ENCODE measurements around the gene NXT2. TPM values are rescaled to one million over a fixed set of nuclear protein-coding genes. Genes with fewer than 3 reads are reported as not detected.

NXT2 gene
- total and polyA plus RNA-seq, 9 donors = 6.1 to 10.4 (median 7.4) TPM

Other genes with a start within 250 kb of the NXT2 start
- gene GUCY2F, start 54.8 kb upstream of the NXT2 start, total RNA-seq = not detected
- not detected for gene GUCY2F, start 54.8 kb upstream of the NXT2 start, polyA plus RNA-seq (ENCODE audit: insufficient read depth in 1 of 8, insufficient read length in 8 of 8, low replicate concordance in 1 of 8)
- gene KCNE5, start 88.3 kb downstream of the NXT2 start, total RNA-seq = 27.6 TPM
- 10 to 100 TPM; 44.4 to 99.5 (median 85.5) TPM for gene KCNE5, start 88.3 kb downstream of the NXT2 start, polyA plus RNA-seq (ENCODE audit: insufficient read depth in 1 of 8, insufficient read length in 8 of 8, low replicate concordance in 1 of 8)
- gene ACSL4, start 196.4 kb downstream of the NXT2 start, total RNA-seq = 21.1 TPM
- 10 to 100 TPM; 14.4 to 26.3 (median 20.8) TPM for gene ACSL4, start 196.4 kb downstream of the NXT2 start, polyA plus RNA-seq (ENCODE audit: insufficient read depth in 1 of 8, insufficient read length in 8 of 8, low replicate concordance in 1 of 8)

All from muscle of leg (tissue), 9 donors.